Gastrocnemius medialis (tissue), 4 donors: Measurements from ENCODE around the gene TBL1XR1. TPM values are rescaled to one million over a fixed set of nuclear protein-coding genes. Genes with fewer than 3 reads are reported as not detected.
A peak's percentile ranks its signal among the peaks of the same experiment; 100 is the strongest.
"Not testable (repeated sequence)": the region's sequence is repeated elsewhere in the genome, so short reads cannot be mapped to it uniquely, and the experiment has no call there.

Experiments used
- ATAC-seq, 2 donors: fragments of 150-250 bp; one replicate each; pipeline ENCODE4 v1.9.1; 2016
- DNase-seq, 2 donors: peaks; one replicate each; pipeline ENCODE4 v3.0.0-alpha.2; 2019
- H3K27ac ChIP-seq, 4 donors: fragments of 200-600 bp; sonication (generic); 1 replicate in 1 of 4; 2 replicates in 3 of 4; pipeline ENCODE4 v1.5.1; 2016 to 2018; ENCODE audit warnings: mild to moderate bottlenecking in 2 of 4, moderate library complexity in 1 of 4
- H3K27me3 ChIP-seq, 3 donors: fragments of 200-600 bp; sonication (generic) in 2 of 3; 1 replicate in 1 of 3; 2 replicates in 2 of 3; pipeline versions ENCODE4 v1.5.1 to v1.6.0; 2016 to 2019; ENCODE audit warnings: mild to moderate bottlenecking in 1 of 3, moderate library complexity in 1 of 3
- H3K36me3 ChIP-seq, 2 donors: fragments of 200-600 bp; sonication (generic) in 1 of 2; one replicate each; pipeline ENCODE4 v1.5.1; 2017 to 2018
- H3K4me1 ChIP-seq, 2 donors: fragments of 200-600 bp; sonication (generic) in 1 of 2; one replicate each; pipeline ENCODE4 v1.5.1; 2016 to 2017; ENCODE audit warnings: mild to moderate bottlenecking in 2 of 2
- H3K4me3 ChIP-seq, 4 donors: fragments of 200-600 bp; sonication (generic) in 3 of 4; 1 replicate in 1 of 4; 2 replicates in 3 of 4; pipeline ENCODE4 v1.5.1; 2016 to 2019; ENCODE audit warnings: mild to moderate bottlenecking in 2 of 4
- H3K9me3 ChIP-seq, 3 donors: fragments of 200-600 bp; sonication (generic) in 2 of 3; 1 replicate in 1 of 3; 2 replicates in 2 of 3; pipeline ENCODE4 v1.5.1; 2016 to 2019
- POLR2A ChIP-seq, 2 donors: fragments of 450-650 bp; IDR thresholded peaks; one replicate each; pipeline ENCODE4 v1.6.1; 2017; ENCODE audit warnings: antibody characterized with exemption in 2 of 2, mild to moderate bottlenecking in 2 of 2, moderate library complexity in 2 of 2
- in situ Hi-C, 4 donors: fragments of 200-750 bp; cut with MboI; loops; one replicate each; pipeline versions ENCODE4 v1.15.0 to v1.8.0; 2017; ENCODE audit warnings: low sequenced_read_pairs in 4 of 4
- intact Hi-C: fragments of 100-400 bp; cut with DNase I; formaldehyde crosslinking; loops from one replicate; pipeline ENCODE4 v1.15.1; 2023; ENCODE audit warnings: low total_unique reads
- total RNA-seq, 4 donors: library from RNA; depleted of rRNA; stranded (reverse); fragments of >200 nt; gene quantifications; one replicate each; pipeline versions ENCODE4 v1.1.0 to v1.2.3, GENCODE V29; 2016
- TF ChIP-seq, protein P1 (sequence below), 5 experiments: fragments of 450-650 bp in 3 of 5; fragments of 200-600 bp in 2 of 5; sonication (generic) in 2 of 5; IDR thresholded peaks in 4 of 5; conservative IDR thresholded peaks in 1 of 5; 1 replicate in 4 of 5; 2 replicates in 1 of 5; pipeline ENCODE4 v1.5.1; 2016 to 2019; ENCODE audit warnings: antibody characterized with exemption in 5 of 5, mild to moderate bottlenecking in 3 of 5, moderate library complexity in 3 of 5

The TBL1XR1 gene
- total RNA-seq, 4 donors from 2014 or later: 35.9 to 77.8 (median 49.2) TPM

DNA sequence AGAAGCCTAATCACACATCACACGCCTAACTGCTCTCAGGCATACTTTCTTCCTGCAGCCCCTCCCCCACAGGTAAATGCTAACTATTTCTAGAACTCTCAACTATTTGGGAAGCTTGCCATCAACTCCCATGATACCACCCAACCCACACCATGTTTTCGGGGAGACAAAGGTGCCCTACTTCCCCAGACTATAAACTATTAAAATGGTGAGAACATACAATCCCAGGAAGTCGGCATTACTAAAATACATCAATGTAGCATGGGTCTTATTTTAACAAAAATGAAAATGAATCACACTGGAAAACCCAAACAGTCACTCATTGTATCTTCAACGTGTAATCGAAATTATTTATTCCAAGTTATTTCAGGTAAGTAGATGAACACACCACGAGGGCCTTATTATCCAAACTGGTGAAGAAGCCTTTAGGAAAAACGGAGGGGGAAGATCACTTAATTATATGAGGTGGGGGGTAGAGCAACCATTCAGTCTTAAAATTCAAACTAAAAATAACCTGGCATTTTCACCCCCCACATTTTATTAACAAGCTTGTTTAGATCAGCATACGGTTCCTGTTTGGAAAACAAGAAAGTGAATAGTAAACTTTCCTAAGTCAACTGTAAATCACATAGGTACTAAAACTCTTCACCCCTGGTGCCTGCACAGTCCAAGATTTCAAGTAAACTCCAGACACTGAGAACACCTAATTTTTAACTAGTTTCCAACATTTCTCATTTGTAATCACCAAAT is 1.9 kb downstream of the TBL1XR1 start:
- H3K4me3 ChIP-seq: peak overlapping the region; percentile 72 to 92 (median 84)
- peaks cover 28 to 31% of the 10 kb centered on the region in 2 donors for H3K4me1 ChIP-seq
- H3K36me3 ChIP-seq: no peaks in the 10 kb centered on the region
- in situ Hi-C loops: loop anchor here (5.0 to 25.0 kb wide), 6 partner anchors 133 to 589 kb away; no protein-coding TSS in a partner anchor
- peak overlapping the region; percentile 94 to 98 (median 96) for H3K27ac ChIP-seq
- TF ChIP-seq POLR2A (IDR thresholded peaks at IDR 0.05): no peak
- TF ChIP-seq, protein P1, sequence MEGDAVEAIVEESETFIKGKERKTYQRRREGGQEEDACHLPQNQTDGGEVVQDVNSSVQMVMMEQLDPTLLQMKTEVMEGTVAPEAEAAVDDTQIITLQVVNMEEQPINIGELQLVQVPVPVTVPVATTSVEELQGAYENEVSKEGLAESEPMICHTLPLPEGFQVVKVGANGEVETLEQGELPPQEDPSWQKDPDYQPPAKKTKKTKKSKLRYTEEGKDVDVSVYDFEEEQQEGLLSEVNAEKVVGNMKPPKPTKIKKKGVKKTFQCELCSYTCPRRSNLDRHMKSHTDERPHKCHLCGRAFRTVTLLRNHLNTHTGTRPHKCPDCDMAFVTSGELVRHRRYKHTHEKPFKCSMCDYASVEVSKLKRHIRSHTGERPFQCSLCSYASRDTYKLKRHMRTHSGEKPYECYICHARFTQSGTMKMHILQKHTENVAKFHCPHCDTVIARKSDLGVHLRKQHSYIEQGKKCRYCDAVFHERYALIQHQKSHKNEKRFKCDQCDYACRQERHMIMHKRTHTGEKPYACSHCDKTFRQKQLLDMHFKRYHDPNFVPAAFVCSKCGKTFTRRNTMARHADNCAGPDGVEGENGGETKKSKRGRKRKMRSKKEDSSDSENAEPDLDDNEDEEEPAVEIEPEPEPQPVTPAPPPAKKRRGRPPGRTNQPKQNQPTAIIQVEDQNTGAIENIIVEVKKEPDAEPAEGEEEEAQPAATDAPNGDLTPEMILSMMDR (IDR thresholded peaks at IDR 0.05 in 4 of 5, conservative IDR thresholded peaks at IDR 0.05 in 1 of 5): no peak
- H3K27me3 ChIP-seq: no peaks in the 10 kb centered on the region
- DNase-seq (peak in 1 of 2 donors; percentile 42), ATAC-seq (no peak)
- intact Hi-C loops: loop anchor here (5.0 to 10.0 kb wide), 4 partner anchors 63 to 619 kb away; no protein-coding TSS in a partner anchor
- no peaks in the 10 kb centered on the region for H3K9me3 ChIP-seq

DNA sequence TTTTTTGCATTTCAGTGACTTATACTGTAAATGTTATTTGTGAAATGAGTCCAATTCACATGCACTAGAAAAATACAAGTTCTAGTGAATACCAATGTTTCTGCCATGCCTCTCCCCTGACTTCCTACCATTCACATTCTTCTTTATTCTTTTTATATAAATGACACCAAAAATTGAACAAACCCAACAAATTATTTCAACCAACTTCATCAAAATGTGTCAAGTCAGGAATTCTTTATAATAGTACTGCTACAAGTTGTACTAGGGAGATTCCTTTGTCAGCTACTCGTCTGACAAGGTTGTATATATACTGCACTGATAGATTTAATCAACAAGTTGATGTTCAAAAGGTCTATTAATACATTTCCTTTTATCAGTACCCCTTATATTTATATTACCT is 3.0 kb downstream of the TBL1XR1 start:
- DNase-seq: no peak
- Histone ChIP-seq H3K36me3 (no peaks in the 10 kb centered on the region), H3K4me3 (peak overlapping the region in 2 of 4 donors; percentile 72 to 85), H3K27ac (peak overlapping the region; percentile 94 to 98 (median 96)), H3K9me3 (no peaks in the 10 kb centered on the region), H3K4me1 (peaks cover 27 to 31% of the 10 kb centered on the region in 2 donors), H3K27me3 (no peaks in the 10 kb centered on the region)
- TF ChIP-seq, protein P1 (IDR thresholded peaks at IDR 0.05 in 4 of 5, conservative IDR thresholded peaks at IDR 0.05 in 1 of 5): no peak
- TF ChIP-seq POLR2A (IDR thresholded peaks at IDR 0.05): no peak
- in situ Hi-C loops (loop anchor here (10.0 to 25.0 kb wide), 4 partner anchors 132 to 591 kb away; no protein-coding TSS in a partner anchor), intact Hi-C loops (loop anchor here (10.0 kb wide), 1 partner anchor 621 kb away; no protein-coding TSS in a partner anchor)
- ATAC-seq: no peak

DNA sequence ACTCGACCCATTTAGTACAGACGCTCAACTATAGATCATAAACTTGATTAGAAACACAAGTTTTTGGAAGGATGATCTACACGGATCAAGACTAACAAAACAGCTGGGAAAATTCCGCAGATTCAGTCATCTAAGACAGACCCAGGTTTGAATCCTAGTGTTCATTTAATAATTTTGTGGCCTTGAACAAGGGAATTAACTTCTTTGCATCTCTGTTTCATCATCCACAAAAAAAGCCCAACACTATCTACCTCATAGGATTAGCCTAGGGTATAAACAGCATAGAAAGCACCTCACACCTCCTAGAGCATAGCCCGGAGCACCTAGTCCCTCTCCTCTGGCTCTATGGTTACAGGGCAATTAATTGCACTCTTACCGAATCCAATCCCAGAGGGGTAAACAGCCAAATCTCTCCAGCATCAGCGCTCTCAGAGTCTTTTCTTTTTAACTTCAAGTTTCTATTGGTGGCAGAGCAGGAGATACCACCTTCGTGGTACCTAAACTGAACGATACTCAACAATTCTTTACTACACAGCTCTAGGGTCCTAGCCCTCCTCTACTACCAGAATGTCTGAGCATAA is 3.5 kb downstream of the TBL1XR1 start:
- Histone ChIP-seq H3K27ac (peak overlapping the region; percentile 94 to 98 (median 96)), H3K4me3 (peak overlapping the region in 1 of 4 donors; percentile 6), H3K4me1 (peaks cover 25 to 31% of the 10 kb centered on the region in 2 donors), H3K9me3 (no peaks in the 10 kb centered on the region), H3K27me3 (no peaks in the 10 kb centered on the region), H3K36me3 (no peaks in the 10 kb centered on the region)
- ATAC-seq (no peak), DNase-seq (no peak)
- no peak for TF ChIP-seq POLR2A (IDR thresholded peaks at IDR 0.05)
- TF ChIP-seq, protein P1 (IDR thresholded peaks at IDR 0.05 in 4 of 5, conservative IDR thresholded peaks at IDR 0.05 in 1 of 5): no peak
- in situ Hi-C loops: loop anchor here (10.0 to 25.0 kb wide), 4 partner anchors 131 to 591 kb away; no protein-coding TSS in a partner anchor
- intact Hi-C loops: loop anchor here (10.0 kb wide), 1 partner anchor 621 kb away; no protein-coding TSS in a partner anchor

DNA sequence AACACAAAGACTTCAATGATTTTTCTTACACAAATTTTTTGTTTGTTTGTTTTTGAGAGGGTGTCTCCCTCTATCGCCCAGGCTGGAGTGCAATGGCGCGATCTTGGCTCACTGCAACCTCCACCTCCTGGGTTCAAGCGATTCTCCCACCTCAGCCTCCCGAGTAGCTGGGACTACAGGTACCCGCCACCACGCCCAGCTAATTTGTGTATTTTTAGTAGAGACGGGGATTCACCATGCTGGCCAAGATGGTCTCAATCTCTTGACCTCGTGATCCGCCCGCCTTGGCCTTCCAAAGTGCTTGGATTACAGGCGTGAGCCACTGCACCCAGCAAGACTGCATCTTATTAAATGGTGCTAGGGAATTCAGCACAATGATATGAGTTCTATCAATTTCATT is 4.0 kb downstream of the TBL1XR1 start:
- H3K36me3 ChIP-seq, H3K4me3 ChIP-seq, DNase-seq, ATAC-seq, H3K9me3 ChIP-seq, H3K27me3 ChIP-seq: not testable (repeated sequence)
- peak overlapping the region in 2 of 4 donors; percentile 95 to 98 for H3K27ac ChIP-seq
- intact Hi-C loops: loop anchor here (10.0 kb wide), 1 partner anchor 622 kb away; no protein-coding TSS in a partner anchor
- in situ Hi-C loops: loop anchor here (10.0 to 25.0 kb wide), 4 partner anchors 131 to 592 kb away; no protein-coding TSS in a partner anchor
- peaks cover 24 to 31% of the 10 kb centered on the region in 2 donors for H3K4me1 ChIP-seq
